ENCODE data around the gene RPTOR.
A peak's percentile ranks its signal among the peaks of the same experiment; 100 is the strongest.
"Not testable (repeated sequence)": the region's sequence is repeated elsewhere in the genome, so short reads cannot be mapped to it uniquely, and the experiment has no call there.

Gene RPTOR

GRCh38 chr17:80552523-80552922 is 7.9 kb downstream of the RPTOR start:
- no peak for DNase-seq

DNA sequence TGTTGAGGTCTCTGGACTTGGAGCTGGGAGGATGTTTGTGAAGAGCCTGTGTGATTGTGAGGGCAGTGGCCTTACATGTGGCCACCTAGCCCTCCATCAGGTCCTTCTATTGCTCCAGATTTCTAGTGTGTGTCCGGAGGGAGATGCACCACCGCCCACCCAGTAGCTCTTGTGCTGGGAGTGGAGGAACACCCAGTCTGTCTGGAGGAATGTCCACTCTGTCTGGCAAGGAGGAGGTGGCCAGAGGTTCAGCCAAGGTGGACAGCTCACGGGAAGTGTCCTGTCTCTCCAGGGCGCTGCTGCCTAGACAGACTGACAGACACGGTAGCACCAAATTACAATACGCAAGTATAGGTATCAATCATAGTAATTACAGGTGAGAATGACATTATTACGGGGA is 10.6 kb downstream of the RPTOR start:
- no peak for DNase-seq

DNA sequence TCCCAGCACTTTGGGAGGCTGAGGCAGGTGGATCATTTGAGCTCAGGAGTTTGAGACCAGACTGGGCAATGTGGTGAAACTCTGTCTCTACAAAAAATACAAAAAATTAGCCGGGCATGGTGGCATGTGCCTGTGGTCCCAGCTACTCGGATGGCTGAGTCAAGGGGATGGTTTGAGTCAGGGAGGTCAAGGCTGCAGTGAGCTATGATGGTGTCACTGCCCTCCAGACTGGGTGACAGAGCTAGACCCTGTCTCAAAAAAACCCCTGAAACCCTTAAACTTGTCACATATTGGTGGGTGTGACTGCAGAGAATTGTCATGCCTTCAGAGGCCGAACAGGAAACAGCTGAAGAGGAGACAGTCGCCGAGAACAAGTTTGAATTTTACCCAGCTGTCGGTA is 13.4 kb downstream of the RPTOR start:
- DNase-seq, result no peak

DNA sequence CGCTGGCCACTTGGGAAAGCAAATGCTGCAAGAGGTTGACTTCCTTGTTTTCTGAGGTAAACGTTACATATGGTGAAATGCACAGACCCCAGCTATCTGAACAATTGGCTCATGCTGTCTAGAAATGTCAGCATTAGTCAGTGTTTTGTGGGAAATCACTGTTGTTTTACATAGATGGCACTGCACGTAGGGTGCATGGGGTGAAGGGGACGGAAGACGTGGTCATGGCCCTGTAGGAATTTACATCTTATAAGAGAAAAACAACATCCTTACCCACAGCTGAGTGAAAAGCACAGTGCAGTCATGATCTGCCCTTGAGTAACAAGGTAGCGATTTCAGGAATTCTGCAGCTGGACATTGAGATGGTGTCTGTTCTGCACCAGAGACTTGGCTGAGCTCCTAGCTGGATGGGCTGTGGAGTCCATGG is 15.2 kb downstream of the RPTOR start:
- no peak for DNase-seq

DNA sequence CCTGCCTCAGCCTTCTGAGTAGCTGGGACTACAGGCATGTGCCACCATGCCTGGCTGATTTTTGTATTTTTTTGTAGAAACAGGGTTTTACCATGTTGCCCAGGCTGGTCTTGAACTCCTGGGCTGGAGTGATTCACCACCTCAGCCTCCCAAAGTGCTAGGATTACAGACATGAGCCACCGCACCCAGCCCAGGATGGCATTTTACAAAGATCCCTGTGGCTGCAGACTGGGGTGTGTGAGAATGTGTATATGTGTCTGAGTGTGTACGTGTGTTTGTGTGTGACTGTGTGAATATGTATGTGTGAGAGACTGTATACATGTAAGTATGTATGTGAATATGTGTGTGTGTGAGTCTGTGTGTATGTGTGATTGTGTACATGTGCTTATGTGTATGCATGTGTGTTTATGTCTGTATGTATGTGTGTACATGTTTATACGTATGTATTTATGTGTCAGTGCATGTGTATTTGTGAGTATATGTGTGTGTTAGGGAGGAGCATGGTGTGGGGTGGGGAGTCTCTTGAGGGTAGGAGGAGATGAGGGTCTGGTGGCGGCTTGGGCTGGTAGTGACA is 17.0 kb downstream of the RPTOR start:
- no peak for DNase-seq

DNA sequence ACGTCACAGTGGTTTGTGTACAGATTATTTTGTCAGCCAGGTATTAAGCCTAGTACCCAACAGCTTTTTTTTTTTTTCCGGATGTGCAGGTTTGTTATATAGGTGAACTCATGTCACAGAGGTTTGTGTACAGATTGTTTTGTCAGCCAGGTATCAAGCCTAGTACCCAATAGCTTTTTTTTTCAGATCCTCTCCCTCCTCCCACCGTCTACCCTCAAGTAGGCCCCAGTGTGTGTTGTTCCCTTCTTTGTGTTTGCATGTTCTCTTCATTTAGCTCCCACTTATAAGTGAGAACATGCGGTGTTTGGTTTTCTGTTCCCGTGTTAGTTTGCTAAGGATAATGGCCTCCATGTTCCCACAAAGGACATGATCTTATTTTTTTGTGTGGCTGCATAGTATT is 19.9 kb downstream of the RPTOR start:
- no peak for DNase-seq

- no peak for DNase-seq
Measured at GRCh38 chr17:80565343-80566053, 20.9 kb downstream of the RPTOR start.

- no peak for DNase-seq
Measured at GRCh38 chr17:80566054-80566400, 21.4 kb downstream of the RPTOR start.

DNA sequence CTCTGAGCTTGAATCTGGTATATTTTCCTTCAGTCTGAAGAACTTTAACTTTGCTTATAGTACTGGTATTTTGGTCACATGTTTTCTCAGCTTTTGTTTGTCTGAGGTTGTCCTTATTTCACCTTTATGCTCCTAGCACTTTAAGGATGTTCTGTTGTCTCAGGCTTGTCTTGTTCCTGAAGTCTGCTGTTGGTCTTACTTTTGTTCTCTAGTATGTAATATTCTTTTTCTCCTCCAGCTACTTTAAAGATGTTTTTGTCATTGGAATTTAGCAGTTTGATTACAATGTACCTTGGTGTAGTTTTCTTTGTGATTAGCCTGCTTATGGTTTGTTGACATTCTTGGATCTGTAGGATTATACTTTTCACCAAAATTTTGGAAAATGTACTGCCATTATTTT is 23.6 kb downstream of the RPTOR start:
- no peak for DNase-seq

- no peak for DNase-seq
Measured at GRCh38 chr17:80569924-80570323, 25.3 kb downstream of the RPTOR start.

GRCh38 chr17:80573701-80574100 is 29.1 kb downstream of the RPTOR start:
- no peak for DNase-seq

DNA sequence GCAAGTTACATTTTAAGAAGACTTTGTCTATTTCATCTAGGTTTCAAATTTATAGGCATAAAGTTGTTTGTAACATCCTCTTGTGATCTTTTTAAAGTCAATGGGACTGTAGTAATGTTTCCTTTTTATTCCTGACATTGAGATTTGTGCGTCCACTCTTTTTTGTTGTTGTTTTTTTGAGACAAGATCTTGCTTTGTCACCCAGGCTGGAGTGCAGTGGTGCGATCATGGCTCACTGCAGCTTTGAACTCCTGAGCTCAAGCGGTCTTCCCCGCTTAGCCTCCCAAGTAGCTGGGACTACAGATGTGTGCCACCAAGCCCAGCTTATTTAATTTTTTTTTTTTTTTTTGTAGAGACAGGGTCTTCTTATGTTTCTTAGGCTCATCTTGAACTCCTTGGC is 29.9 kb downstream of the RPTOR start:
- no peak for DNase-seq

- peak; percentile 82 for DNase-seq
Measured at GRCh38 chr17:80575057-80575875, 30.6 kb downstream of the RPTOR start.

GRCh38 chr17:80577876-80578570 is 33.4 kb downstream of the RPTOR start:
- DNase-seq, result no peak

GRCh38 chr17:80578668-80579388 is 34.2 kb downstream of the RPTOR start:
- not testable (repeated sequence) for DNase-seq

GRCh38 chr17:80582165-80582564 is 37.5 kb downstream of the RPTOR start:
- no peak for DNase-seq

GRCh38 chr17:80584176-80584905 is 39.7 kb downstream of the RPTOR start:
- no peak for DNase-seq

GRCh38 chr17:80585890-80586845 is 41.5 kb downstream of the RPTOR start:
- DNase-seq, result no peak

GRCh38 chr17:80586846-80587228 is 42.2 kb downstream of the RPTOR start:
- DNase-seq, result no peak

- no peak for DNase-seq
Measured at GRCh38 chr17:80588702-80589383, 44.2 kb downstream of the RPTOR start.
